ENCODE results near the gene SLC39A2.
"Not testable (repeated sequence)": the region's sequence is repeated elsewhere in the genome, so short reads cannot be mapped to it uniquely, and the experiment has no call there.

Gene SLC39A2

DNA sequence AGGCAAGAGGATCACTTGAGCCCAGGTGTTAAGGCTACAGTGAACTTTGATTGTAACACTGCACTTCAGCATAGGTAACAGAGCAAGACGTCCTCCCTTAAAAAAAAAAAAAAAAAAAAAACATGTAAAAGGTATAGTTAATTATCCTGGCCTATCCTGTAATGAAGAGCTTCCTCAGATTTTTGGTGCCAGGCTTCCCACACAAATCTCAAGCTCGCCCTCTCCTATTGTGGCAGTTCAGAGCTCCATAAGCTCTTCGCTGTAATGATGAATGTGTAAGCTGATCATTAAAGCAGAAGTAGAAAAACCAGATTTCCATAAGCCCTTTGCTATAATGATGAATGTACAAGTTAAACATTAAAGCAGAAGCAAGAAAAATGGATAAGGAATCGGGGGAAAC lies 2.0 kb upstream of the SLC39A2 start:
- no peak for DNase-seq

DNA sequence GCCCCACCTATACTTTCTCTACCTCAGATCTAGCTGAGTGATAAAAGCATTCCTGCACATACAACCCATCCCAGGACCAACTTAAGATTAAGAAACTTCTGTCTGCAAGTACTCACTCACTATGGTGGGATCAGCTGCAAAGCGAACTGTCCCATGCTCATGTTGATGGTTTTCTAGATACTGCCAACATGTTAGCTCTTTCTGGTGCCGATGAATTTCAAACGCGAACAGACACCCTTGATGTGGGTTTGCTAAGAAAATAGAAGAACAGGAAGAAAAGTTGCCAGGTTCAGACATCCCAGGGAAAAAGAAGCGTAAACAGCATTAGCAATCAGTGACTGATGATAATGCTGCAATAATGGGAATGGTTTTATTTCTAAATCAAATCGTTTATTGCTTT lies 1.5 kb upstream of the SLC39A2 start:
- DNase-seq: no peak

DNA sequence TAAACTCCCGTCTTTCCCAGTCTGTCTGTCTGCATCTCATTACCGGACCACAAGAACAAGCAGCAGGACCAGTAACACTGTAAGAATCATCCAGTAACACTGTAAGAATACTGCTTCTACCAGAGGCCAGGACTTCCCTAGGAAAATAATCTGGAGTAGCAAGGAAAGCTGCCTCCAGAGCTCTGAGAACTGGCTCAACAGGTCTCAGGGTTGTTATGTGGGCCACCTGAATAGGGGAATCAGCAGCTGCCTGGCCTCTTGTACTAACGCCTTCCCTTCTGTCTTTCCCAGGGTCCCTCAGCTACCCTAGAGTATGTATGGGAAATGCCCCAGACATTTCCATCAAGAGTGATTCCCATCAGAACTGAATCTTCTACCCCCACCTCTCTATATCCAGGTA lies 954 bp upstream of the SLC39A2 start:
- DNase-seq: no peak

DNA sequence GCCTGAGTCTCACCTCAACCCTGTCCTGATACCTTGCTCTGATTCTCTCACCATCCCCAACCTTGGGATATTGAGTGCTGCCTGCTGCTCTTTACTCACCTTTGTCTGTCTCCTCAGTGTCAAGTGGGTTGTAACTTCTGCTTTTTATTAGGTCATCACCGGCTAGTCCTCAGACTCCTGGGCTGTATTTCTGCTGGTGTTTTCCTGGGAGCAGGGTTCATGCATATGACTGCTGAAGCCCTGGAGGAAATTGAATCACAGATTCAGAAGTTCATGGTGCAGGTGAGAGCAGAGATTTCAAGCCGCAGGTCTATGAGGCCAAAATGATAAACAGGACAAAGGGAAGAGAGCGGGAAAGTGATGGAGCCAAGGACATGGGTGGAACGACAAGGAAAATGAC lies 498 bp downstream of the SLC39A2 start:
- DNase-seq: no peak

DNA sequence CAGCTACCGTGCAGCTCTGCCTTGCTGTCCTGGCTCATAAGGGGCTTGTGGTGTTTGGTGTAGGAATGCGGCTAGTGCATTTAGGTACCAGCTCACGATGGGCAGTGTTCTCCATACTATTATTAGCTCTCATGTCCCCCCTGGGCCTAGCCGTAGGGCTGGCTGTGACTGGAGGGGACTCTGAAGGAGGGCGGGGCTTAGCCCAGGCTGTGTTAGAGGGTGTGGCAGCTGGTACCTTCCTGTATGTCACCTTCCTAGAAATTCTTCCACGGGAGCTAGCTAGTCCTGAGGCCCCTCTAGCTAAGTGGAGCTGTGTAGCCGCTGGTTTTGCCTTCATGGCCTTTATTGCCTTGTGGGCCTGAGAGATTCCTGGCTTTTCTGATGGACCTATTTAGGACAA lies 2.1 kb downstream of the SLC39A2 start:
- DNase-seq: no peak

DNA sequence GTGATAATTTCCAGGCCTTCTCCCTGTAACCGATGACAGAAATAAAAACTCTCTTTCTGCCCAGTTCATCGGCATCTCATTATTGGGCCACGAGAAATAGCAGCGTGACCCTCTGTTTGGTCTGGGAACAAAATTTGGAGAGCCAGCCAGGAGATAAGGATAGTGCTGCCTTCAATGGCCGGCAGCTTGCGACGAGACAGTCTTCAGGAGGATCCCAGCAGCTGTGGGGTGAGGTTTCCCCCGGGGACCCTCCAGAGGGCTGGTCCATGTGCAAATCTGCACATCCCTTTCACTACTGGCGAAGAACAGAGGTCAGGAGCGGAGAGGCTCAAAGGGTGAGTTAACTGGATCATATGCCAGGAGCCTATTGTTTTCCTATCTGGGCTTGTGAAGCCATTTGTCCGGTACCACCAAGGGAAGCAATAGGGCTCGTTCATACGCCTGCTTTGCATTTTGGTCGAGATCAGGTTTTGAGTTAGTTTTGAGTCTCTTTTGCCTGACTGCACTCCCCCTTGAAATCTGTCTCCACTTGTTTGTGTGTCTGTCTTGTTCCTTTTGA lies 4.8 kb downstream of the SLC39A2 start:
- DNase-seq: no peak

DNA sequence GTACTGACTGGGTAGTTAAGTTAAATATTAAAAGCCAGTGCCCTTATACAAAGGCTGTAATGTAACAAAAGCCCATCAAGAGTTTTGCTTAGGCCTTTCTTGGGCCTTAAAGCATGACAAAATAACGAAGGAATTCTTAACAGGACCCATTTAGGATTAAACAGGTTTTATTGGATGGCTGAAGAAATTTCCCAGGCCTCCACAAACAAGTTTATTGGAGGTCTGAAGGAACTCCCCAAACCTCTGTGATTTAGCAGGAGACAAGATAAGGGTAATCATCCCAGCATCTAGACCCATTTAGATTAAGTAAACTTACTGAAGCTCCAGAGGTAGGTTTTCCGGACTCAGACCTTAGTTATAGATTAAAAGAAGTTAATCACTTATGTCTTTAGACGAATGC lies 10.6 kb downstream of the SLC39A2 start:
- not testable (repeated sequence) for DNase-seq

DNA sequence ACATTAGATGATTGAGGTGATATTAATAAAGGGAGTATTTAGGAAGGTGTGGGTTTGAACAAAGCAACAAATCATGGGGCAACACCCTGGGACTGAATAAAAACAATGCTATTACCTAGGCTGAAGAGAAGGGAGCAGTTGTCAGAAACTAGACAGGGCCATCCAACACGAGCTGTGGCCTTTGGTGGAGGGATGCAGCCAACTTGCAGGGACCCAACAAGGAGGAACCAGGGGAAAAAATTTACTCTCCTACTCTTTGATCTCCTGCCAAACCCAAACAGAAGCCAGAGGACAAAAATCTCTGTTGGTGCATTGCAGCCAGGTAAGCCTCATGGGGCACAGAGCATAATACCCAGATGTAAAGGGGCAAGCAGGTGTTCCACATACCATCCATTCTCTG lies 12.0 kb downstream of the SLC39A2 start:
- no peak for DNase-seq

DNA sequence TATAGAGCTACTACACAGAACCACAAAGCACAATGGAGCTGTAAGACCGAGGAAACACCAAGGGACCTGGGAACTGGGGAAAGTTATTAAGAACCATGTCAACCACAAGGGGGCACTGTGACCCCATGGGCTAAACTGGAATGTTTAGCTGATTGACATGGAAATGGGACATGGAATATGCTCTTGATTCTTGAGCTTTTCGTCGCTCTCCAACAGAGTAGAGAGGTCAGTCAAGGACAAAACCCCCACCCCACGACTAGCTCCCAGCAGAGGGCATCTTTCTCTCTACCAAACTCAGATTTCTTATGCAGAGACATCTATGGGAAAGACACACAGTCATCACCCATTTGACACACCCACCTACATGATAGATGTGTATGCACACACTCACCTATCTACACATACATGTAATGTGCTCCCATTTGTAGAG lies 15.7 kb downstream of the SLC39A2 start:
- peak; percentile 75 for DNase-seq

DNA sequence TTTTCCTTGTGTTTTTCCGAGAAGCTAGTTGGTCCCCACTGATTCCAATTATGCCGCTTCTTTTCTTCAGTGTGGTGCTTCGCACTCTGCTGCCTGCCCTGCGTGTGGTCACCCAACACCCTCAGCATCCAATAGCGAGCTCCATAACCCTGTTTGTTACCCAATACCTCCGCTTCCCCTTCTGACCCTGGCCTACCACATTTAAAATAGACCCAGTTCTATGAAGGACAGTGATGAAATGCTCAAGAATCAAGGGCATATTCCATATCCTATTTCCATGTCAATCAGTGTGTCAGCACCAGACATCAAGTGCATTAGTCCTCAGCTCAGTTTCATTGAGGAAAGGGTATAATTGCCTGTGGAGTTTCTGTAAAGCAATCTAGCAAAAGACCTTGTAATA lies 16.2 kb downstream of the SLC39A2 start:
- no peak for DNase-seq

DNA sequence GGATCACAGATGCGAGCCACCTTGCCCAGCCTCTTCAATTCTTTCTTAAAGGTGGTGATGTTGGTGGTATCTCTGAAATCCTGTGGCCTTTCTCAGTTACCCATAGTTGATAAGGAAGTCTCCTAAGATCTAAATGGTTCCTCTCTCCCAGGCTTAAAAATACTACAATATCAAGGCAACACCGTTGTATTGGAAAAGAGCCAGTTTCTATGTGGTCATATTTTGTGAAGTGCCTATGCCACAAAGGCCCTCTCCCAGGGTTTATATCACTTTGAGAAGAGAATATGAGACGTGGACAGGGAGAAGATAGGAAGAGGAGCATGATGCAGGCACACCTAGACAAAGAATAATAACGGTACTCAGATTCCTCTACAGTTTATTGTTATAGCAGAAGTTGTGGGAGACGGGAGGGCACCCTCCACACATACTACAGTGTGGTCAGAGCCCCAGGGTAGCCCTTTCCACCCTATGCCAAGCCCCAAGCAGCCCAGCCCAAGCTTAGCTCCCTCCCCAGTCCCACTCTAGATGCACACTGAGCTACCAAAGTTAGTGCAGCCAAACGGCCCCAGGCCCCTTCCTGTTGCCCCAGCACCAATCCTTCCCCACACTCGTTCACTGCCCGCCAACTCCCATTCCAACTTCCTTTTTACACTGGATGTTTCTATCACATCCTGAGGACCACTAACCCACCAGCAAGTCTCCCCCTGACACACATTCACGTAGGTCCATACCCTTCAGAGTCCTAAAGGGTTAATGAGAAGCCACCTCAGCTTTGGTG lies 17.5 kb downstream of the SLC39A2 start:
- DNase-seq: no peak

DNA sequence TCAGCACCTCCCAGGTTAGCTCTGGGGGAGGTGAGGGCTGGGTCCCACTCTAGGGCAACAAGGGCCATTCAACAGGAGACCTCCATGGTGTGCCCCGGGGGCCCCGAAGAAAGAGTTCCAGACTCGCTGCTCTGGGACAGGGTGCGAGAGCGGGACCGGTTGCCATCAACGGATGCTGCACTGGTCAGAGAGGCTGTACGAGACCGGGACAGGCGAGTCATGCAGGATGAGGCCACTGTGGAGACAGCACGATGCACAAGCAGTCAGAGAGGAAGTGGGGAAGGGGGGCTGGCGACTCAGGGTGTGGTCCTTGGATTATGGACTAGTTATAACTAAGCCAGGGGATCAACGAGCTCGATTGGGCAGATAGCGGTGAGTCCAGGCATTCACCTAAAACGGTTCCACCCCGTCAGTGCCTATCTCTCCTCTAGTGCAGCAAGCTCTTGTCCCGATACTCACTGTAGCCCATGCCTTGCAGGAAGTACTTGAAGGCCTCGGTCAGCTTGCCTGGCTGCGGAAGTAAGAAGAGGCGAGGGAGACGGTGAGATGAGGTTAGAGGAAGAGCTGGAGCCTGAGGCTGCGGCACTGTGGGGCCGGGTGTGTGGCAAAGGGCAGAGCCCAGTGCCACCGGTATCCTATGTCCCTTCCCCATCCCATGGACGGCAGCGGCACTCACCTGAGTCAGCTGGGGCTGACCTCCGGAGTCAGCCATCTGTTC lies 18.6 kb downstream of the SLC39A2 start:
- DNase-seq: no peak

DNA sequence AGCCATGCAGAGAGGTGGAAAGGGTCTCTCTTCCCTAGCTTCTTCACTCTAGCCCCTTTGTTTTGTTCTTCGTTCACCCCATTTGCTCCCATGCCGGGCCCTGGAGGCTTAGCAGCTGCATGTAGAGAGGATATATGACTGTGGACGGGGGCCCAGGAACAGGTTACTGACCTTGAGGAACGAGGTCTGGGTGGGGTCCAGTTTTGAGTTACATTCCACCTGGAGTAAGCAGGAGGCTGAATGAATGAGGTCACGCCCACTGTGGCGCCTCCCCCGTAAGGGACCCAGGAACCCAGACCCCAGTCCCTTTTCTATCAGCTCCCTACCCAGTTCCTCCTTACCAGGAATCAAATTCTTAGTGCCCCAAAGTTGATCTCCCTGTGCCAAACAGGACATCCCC lies 19.2 kb downstream of the SLC39A2 start:
- no peak for DNase-seq

DNA sequence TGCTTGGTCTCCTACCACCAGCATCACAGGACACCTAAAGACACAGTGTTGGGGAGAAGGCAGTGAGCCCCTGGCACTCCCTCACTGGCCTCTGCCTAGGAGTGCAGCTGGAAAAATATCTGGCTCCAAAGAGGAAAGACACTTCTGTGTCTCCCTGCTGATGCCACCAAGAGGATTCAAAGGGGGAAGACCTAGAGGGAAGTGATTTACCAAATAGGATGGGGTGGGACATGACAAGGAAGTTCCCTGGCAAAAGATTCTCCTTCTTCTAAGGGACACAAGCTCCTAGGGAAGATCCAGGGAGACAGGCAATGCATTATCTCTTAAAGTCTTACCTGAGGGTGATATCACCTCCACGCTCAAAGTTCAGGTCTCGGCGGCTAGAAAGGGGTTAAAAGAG lies 19.7 kb downstream of the SLC39A2 start:
- DNase-seq: no peak

DNA sequence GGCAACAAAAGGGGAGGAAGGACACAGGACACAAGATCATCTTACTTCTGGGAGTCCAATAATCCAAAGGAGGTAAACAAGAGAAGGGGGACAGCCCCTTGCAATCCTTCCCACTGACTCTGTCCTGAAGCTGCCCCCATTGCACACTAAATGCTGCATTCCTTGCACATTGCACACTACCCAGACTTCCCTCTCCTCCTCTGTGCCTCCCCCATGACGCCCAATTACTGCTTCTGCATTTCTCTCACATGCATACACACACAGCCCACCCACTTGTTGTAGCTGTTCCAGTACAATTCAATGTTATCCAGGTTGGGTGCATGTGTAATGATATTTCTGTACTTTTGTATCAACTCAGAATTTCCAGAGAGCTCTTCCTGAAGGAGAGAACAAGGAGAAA lies 20.3 kb downstream of the SLC39A2 start:
- peak; percentile 19 for DNase-seq

DNA sequence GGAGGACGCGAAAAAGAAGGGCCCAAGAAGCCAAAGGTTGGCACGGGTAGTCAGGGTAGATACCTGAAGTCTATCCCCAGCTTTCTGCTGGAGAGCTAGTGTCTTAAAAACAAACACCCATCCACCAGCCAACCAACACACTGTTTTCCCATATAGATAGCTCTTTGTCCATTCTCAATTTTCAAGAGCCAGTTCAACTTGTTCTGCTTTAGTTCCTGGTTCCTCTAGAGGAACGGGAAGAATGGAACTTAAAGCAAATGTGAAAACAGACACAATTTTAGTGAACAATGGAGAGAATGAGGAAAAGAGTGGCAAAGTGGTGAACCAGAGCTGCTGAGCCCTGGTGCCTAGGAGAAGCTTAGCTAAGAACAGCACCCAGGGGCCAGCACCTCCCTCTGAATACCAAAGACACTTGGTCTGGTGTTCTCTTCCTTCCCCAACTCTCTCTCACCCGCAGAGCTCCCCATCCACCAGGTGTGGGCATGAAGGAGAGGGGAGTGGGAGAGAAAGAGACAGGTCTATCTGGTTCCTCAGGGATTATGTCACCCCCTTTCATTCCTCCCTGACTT lies 22.0 kb downstream of the SLC39A2 start:
- DNase-seq: no peak

DNA sequence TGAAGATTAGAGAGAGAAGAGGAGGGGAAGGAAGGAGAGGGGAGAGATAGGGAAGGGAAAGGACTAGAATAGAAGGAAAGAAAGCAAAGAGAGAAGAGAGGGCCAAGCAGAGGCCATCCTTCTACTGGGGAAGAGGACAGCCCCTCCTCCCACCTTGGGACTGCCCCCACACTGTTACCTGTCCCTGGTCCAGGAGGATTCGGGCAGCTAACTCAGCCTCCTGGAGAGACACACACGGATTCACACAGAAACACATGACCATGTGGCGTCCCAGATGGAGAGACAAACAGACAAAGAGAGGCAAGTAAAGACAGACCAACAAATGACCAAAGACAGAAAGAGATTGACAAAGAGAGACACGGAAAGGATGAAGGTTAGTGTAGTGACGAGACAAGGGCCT lies 23.6 kb downstream of the SLC39A2 start:
- DNase-seq: no peak

DNA sequence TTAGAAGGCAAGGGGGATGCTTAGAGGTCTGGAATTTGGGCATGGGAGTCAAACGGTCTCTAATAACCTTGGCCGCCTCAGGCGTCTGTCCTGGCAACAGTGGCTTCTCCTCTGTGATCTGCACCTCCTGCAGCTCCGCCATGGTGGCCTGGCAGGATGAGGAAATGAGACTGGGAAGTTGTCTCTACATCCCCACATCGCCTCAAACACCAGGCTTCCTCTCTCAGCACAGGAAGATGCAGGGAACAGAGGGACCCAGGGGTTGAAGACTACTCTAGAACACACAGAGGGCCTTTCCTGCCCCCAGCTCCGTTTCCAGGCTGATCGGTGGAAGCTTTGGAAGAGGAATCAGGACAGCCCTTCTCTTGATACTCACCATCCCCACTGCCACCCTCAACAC lies 24.1 kb downstream of the SLC39A2 start:
- DNase-seq: no peak

DNA sequence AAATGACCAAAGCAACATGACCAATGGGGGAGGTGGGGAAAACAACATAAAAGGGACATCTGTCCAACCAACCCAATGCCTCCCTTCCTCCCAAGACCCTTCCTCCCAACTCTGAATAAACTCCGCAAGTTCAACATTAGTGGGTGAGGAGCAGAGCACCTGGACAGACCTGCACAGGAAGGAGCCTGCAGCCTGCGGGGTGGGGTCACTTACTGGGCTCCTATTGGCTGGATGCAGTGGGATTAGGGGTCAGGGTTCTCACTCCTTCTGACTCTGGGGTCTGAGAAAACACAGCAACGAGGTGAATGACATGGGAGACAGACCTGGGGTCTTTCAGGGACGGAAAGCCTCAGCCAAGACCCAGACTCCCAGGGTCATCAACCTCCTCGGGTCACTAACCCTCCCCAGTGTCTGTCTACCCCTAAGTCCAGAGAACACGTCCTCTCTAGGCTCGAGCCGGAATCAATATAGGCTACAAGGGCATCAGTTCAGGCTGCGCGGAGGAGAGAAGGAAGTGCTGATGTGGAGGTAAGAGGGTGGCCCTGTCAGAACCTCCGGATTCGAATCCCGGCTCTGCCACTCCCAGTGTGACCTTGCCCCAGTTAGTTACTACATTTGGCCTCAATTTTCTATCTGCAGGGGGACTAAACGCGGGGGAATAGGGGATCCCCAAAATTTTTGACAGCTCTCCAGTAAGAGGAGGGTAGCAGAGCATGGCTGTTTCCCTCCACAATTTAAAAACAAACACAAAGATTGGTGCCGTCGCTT lies 24.9 kb downstream of the SLC39A2 start:
- no peak for DNase-seq

DNA sequence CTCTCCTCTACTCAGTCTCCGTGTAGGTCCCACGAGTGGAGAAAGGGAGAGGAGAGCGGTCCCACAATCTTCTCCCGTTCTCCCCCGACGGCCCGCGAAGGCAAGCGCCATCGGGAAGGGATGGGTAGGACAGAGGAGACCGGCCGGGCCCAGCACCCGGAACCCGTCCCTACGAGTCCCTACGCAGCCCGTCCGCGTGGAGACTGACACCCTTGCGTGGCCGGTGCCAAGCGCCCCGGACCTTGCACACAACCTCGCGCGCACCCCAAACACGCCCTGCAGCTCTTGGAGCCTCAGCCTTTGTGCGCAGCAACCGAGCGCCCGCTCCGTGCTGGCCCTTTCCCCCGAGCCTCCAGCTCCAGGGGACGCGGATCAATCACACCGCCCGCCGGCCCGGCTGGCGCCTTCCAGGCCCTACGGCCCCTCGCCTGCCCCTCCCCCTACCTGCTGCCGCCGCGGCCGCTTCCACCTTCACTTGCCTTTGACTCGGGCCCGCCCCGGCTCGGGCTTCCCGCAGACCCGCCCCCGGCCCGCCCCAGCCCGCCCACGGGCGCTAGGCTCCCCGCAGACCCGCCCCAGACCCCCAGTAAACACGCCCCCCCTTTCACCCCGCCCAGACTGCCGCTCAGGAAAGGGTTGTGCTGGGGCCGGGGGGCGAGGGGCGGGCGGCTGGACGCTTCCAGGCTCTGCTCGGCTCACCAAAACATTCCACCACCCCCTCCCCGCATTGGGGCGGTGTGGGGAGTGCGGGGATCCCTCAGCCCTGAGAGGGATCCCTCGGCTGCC lies 25.7 kb downstream of the SLC39A2 start, which contains the start of gene NDRG2:
NDRG2 (minus strand) TSS at position 477 of the 786 bp plus-strand sequence. CDS start 1,746 bp downstream, outside the sequence.
- no peak for DNase-seq

DNA sequence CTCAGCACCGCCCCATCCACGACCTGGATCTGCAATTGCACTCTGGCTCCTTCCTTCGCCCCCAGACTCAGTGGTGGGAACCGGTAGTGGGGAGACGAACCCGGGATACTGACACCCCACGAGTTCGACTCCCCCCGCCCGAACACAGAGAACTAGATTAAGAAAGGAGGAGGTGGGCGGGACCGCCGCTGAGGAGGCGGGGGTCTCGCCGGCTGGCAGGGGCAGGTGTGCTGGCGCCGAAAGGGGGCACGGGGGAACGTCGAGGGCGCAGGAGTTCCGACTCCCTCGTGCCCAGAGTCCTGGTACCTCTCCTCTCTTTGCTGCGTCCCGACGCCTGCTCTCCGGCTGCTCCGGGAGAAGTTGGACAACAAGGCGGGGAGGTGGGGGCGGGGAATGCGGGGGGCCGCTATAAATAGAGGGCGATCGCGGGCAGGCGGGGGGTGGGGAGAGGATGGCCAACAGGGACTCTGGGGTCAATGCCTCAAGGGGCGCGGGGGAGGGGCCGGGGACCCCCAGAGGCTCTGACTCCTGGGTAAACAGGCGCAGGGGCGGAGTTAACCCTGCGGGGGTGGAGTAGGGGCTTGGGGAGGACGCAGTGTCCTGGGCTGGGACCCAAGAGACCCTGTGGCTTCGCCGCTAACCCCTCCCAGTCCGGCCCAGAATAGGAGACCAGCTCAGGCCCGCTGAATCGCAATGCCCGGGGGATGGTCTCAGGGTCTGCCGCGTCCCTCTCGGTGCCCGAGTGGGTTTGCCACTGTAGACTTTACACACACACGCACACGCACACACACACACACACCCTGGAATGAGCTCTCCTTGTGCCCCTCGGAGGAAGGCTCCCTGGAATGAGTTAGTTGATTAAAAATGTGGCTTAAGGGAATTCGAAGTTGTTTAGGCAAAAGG lies 26.5 kb downstream of the SLC39A2 start:
- no peak for DNase-seq

All from fibroblast of skin of back (primary cell).